K562 (cell line): Measurements from ENCODE around the gene RNF26. TPM values are rescaled to one million over a fixed set of nuclear protein-coding genes. Genes with fewer than 3 reads are reported as not detected.
A peak's percentile ranks its signal among the peaks of the same experiment; 100 is the strongest.

ENCODE experiments used
- CBX5 ChIP-seq: IDR thresholded peaks from 2 replicates; pipeline ENCODE4 v1.6.1; 2014; ENCODE audit warnings: low read depth, borderline replicate concordance
- ZNF224 ChIP-seq: sonication (generic); formaldehyde crosslinking; IDR thresholded peaks from 2 replicates; pipeline ENCODE4 v1.8.0; 2022; ENCODE audit warnings: mild to moderate bottlenecking, missing genetic modification reagents
- polyA plus RNA-seq, 8 experiments: library from polyadenylated mRNA; depleted of rRNA in 4 of 8; stranded (reverse) in 5 of 8; unstranded in 3 of 8; fragments of >200 nt; fragmentation: Nextera tagmentation in 2 of 8; fragmentation: Illumina TruSeq in 1 of 8; extraction: Ambion mirVana in 2 of 8; extraction: Trizol in 1 of 8; gene quantifications; 2 replicates each; pipeline versions ENCODE4 v1.2.1 to v1.2.3, GENCODE V29; 2011 to 2014; ENCODE audit warnings: inconsistent platforms in 1 of 8, missing spikeins in 1 of 8
- total RNA-seq, 7 experiments: library from RNA; depleted of rRNA in 6 of 7; stranded (reverse); fragments of >200 nt in 6 of 7; fragmentation: Illumina TruSeq in 2 of 7; extraction: Trizol in 2 of 7; gene quantifications; 2 replicates each; pipeline versions ENCODE4 v1.2.1 to v1.2.3, GENCODE V29; 2011 to 2021; ENCODE audit warnings: low replicate concordance in 1 of 7
- TF ChIP-seq, protein P1 (sequence below): sonication (generic); formaldehyde crosslinking; IDR thresholded peaks from 2 replicates; pipeline ENCODE4 v1.8.0; 2022; ENCODE audit warnings: mild to moderate bottlenecking, missing genetic modification reagents, borderline replicate concordance
- TF ChIP-seq, protein P2 (sequence below): fragments of 450-650 bp; formaldehyde crosslinking; IDR thresholded peaks from 2 replicates; pipeline ENCODE4 v1.4.0; 2020; ENCODE audit warnings: mild to moderate bottlenecking, mixed read lengths
- TF ChIP-seq, protein P3 (sequence below): IDR thresholded peaks from 2 replicates; pipeline ENCODE4 v1.6.1; 2011; ENCODE audit not compliant: insufficient read length; ENCODE audit errors: extremely low read depth
- TF ChIP-seq, protein P4 (sequence below): fragments of 250-450 bp; sonication (Bioruptor Pico); IDR thresholded peaks from 2 replicates; pipeline ENCODE4 v1.5.0; 2021; ENCODE audit warnings: mild to moderate bottlenecking, moderate library complexity
- TF ChIP-seq, protein P5 (sequence below): fragments of 450-650 bp; formaldehyde crosslinking; IDR thresholded peaks from 2 replicates; pipeline ENCODE4 v1.4.0; 2022; ENCODE audit warnings: missing genetic modification characterization

Gene RNF26
- total and polyA plus RNA-seq, 9 of the 15 experiments (the other 6 are each of a cell fraction or from before 2014, with no cell fraction given) = 5.3 to 53.6 (median 12.7) TPM

DNA sequence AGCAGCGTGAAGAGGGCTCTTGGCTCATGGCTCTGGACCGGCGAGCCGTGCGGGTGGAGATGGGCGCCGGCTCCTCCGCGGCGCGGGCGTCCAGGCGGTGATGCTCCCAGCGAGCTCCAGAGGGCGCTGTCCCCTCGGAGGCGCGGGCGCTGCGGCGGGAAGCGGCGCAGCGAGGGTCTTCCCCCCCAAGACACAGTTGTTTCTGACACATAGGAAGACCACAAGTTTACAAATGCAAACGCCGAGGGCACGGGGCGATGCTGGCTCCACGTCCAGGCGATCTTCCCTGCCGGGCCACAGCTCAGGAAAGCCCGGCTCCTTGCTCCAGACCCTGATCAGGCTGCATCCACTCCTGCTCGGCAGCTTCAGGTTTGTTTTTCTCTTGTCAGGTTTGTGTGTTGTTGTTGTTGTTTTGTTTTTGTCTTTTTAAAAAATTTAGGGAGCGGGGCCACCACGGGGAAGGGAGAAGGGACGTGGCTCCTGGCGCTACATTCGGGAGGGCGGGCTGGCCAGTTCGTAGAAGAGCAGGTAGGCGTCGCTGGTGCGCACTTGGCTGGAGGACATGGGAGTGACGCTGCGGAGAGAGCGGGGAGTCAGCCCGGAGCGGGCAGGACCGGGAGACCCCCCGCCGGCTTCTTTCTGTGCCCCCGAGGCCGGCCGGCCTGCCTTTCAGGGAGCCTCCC lies 22.2 kb downstream of the RNF26 start (continued):
- TF ChIP-seq, protein P1, sequence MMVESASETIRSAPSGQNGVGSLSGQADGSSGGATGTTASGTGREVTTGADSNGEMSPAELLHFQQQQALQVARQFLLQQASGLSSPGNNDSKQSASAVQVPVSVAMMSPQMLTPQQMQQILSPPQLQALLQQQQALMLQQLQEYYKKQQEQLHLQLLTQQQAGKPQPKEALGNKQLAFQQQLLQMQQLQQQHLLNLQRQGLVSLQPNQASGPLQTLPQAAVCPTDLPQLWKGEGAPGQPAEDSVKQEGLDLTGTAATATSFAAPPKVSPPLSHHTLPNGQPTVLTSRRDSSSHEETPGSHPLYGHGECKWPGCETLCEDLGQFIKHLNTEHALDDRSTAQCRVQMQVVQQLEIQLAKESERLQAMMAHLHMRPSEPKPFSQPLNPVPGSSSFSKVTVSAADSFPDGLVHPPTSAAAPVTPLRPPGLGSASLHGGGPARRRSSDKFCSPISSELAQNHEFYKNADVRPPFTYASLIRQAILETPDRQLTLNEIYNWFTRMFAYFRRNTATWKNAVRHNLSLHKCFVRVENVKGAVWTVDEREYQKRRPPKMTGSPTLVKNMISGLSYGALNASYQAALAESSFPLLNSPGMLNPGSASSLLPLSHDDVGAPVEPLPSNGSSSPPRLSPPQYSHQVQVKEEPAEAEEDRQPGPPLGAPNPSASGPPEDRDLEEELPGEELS (CRISPR knock-in tag) = no peak
- TF ChIP-seq, protein P2, sequence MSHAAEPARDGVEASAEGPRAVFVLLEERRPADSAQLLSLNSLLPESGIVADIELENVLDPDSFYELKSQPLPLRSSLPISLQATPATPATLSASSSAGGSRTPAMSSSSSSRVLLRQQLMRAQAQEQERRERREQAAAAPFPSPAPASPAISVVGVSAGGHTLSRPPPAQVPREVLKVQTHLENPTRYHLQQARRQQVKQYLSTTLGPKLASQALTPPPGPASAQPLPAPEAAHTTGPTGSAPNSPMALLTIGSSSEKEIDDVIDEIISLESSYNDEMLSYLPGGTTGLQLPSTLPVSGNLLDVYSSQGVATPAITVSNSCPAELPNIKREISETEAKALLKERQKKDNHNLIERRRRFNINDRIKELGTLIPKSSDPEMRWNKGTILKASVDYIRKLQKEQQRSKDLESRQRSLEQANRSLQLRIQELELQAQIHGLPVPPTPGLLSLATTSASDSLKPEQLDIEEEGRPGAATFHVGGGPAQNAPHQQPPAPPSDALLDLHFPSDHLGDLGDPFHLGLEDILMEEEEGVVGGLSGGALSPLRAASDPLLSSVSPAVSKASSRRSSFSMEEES (CRISPR knock-in tag) = no peak
- TF ChIP-seq, protein P3, sequence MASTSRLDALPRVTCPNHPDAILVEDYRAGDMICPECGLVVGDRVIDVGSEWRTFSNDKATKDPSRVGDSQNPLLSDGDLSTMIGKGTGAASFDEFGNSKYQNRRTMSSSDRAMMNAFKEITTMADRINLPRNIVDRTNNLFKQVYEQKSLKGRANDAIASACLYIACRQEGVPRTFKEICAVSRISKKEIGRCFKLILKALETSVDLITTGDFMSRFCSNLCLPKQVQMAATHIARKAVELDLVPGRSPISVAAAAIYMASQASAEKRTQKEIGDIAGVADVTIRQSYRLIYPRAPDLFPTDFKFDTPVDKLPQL = no peak
- no peak for TF ChIP-seq CBX5
- TF ChIP-seq, protein P4, sequence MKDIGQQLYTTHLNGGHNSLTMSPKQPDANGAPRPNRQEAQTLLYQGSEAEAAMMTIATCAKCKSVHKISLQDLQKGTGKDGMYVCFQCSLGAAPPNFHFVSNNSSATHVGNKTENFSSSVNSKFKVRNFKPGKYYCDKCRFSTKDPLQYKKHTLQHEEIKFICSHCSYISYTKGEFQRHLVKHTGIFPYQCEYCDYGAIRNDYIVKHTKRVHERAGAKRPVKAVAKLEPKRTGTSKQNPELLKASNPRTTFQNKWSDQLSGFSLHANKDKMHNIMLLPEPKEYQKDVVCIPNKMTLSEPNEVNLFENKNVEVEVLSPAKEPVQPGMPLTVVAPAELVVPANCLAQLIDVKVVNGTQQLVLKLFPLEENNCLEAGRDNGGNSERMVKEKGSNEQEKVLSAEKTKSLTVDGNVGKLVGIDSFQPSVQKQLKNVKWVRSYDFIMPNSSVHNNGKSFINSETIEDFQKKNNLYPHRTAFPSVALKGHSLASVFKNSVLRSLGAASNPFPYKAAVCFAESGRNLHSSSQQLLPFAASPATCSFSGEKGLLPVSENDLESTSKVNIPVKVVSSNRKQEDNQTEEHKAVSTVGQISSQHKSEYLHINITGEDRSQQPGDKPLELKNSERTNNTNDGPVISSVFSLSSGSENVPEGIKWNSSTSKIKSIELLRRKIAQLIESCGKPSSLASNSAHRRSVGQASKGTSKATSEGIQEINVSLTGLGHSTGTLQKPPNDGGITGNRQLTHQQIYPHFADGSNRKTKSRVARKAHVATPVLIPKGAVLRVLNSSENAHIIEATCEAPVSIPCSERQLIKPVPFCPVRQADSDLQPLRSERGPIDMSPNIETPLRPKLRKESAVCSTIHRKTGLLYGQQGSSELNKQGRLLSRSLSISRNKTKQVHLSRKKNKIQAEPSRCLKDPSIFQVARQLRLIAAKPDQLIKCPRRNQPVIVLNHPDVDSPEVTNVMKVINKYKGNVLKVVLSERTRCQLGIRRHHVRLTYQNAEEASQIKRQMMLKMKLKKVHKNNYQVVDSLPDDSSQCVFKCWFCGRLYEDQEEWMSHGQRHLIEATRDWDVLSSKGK (CRISPR knock-in tag) = no peak
- TF ChIP-seq, protein P5, sequence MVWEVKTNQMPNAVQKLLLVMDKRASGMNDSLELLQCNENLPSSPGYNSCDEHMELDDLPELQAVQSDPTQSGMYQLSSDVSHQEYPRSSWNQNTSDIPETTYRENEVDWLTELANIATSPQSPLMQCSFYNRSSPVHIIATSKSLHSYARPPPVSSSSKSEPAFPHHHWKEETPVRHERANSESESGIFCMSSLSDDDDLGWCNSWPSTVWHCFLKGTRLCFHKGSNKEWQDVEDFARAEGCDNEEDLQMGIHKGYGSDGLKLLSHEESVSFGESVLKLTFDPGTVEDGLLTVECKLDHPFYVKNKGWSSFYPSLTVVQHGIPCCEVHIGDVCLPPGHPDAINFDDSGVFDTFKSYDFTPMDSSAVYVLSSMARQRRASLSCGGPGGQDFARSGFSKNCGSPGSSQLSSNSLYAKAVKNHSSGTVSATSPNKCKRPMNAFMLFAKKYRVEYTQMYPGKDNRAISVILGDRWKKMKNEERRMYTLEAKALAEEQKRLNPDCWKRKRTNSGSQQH = 0 out of 2 replicates have a peak, but pooled peaks have one; percentile 39
- no peak for TF ChIP-seq ZNF224
